ENCODE measurements around the gene TP53RK. TPM values are rescaled to one million over a fixed set of nuclear protein-coding genes. Genes with fewer than 3 reads are reported as not detected.

TP53RK gene
- total RNA-seq, 1 experiment from 2014 or later, result 21.5 TPM

- H3T11ph ChIP-seq (ENCODE audit: low read length), result no peak overlapping the region
- H3K4me2 ChIP-seq (ENCODE audit: insufficient read depth, insufficient read length, low read length), result no peak overlapping the region
- H4K8ac ChIP-seq (replicated peaks; ENCODE audit: insufficient read length, low read depth, low read length), result no peak overlapping the region
- H3K4me1 ChIP-seq (ENCODE audit: insufficient read depth, low read length), result no peaks in the 10 kb centered on the region
- Mint-ChIP-seq H3K4me1 (peaks cover 24 to 33% of the 10 kb centered on the region in 2 experiments), H3K4me3 (no peak overlapping the region), H3K36me3 (ENCODE audit: insufficient read depth in 1 of 3, low read depth in 3 of 3) (peaks cover 0 to 10% (median 0%) of the 10 kb centered on the region in 3 experiments; a peak in 3 of 7 replicates), H3K9me3 (peaks cover 0 to 2% of the 10 kb centered on the region in 2 experiments; a peak in 1 of 5 replicates), H3K27ac (no peak overlapping the region), H3K27me3 (ENCODE audit: low read depth) (peaks cover 40% of the 10 kb centered on the region)
- H3K9me3 ChIP-seq (ENCODE audit: control insufficient read depth, low read depth, low read length), result no peaks in the 10 kb centered on the region
- H3K14ac ChIP-seq (ENCODE audit: insufficient read depth, low read length), result no peak overlapping the region
- H4K20me1 ChIP-seq (ENCODE audit: control insufficient read depth, insufficient read depth, insufficient read length), result peaks cover 2% of the 10 kb centered on the region
- no peak overlapping the region for H3K27ac ChIP-seq (ENCODE audit: insufficient read length, low read depth, low read length)
- H3K79me1 ChIP-seq (ENCODE audit: insufficient read depth, low read depth, low read length, poor library complexity, severe bottlenecking), result no peaks in the 10 kb centered on the region
- no peak overlapping the region for H2AK5ac ChIP-seq (ENCODE audit: insufficient read length, low read length)
- H2BK20ac ChIP-seq (ENCODE audit: low read depth, low read length, poor library complexity, severe bottlenecking), result no peak overlapping the region
- no peak overlapping the region for H2AFZ ChIP-seq (ENCODE audit: low read length)
- H2BK12ac ChIP-seq (ENCODE audit: insufficient read length, low read depth, low read length), result no peak overlapping the region
- no CpG with 5 or more reads among the region's 3 CpGs for WGBS (ENCODE audit: extremely low coverage, insufficient read length, low lambda C conversion rate)
- H3K4ac ChIP-seq (ENCODE audit: low read depth, low read length), result no peak overlapping the region
- H3K79me2 ChIP-seq (ENCODE audit: insufficient read depth, low read length), result no peaks in the 10 kb centered on the region
- H4K5ac ChIP-seq (ENCODE audit: insufficient read length, low read depth, low read length), result no peak overlapping the region
- DNase-seq, result no peak
- no peak overlapping the region for H3K18ac ChIP-seq (ENCODE audit: insufficient read length, low read depth, low read length)
- H2BK15ac ChIP-seq (ENCODE audit: low read depth, low read length), result no peak overlapping the region
- H2BK5ac ChIP-seq (ENCODE audit: insufficient read length, low read length), result no peak overlapping the region
- H3K23ac ChIP-seq (ENCODE audit: insufficient read length, low read depth, low read length), result no peak overlapping the region
- H3K9ac ChIP-seq (ENCODE audit: extremely low read depth, insufficient read length, low read length), result no peak overlapping the region
- no peak overlapping the region for H4K91ac ChIP-seq (ENCODE audit: insufficient read length, low read depth, low read length)
- H3K27me3 ChIP-seq (ENCODE audit: insufficient read depth, low read length), result no peaks in the 10 kb centered on the region; the same call in 1 of the 2 replicates
- no peak overlapping the region for H3K56ac ChIP-seq (ENCODE audit: insufficient read length, low read depth, low read length)
- H3K23me2 ChIP-seq (ENCODE audit: insufficient read length, low read depth, low read length, poor library complexity, severe bottlenecking), result no peaks in the 10 kb centered on the region
- no peak overlapping the region for H2BK120ac ChIP-seq (ENCODE audit: low read depth, low read length, poor library complexity, severe bottlenecking)
- TF ChIP-seq CTCF (conservative IDR thresholded peaks at IDR 0.05), result no peak
Observed at GRCh38 chr20:46646659-46647380, 42.4 kb downstream of the TP53RK start.
